Activated naive CD4-positive, alpha-beta T cell treated with anti-CD3 and anti-CD28 coated beads for 36 hours (primary cell): Measurements from ENCODE around the gene B4GALT1. TPM values are rescaled to one million over a fixed set of nuclear protein-coding genes. Genes with fewer than 3 reads are reported as not detected.

Experiments
- CTCF ChIA-PET: fragments of 350-600 bp; sonication (Branson Sonifier 250); formaldehyde crosslinking; loops from one replicate; lab custom pipeline; 2021; ENCODE audit warnings: antibody characterized with exemption; lab: Charles Lee
- DNase-seq: peaks from one replicate; pipeline ENCODE4 v3.0.0-alpha.2; 2020
- H3K27ac Mint-ChIP-seq: one replicate; pipeline ENCODE4 v1.8.0; 2021; ENCODE audit warnings: mild to moderate bottlenecking, mixed read lengths
- H3K27me3 Mint-ChIP-seq: one replicate; pipeline ENCODE4 v1.8.0; 2021; ENCODE audit warnings: low read depth, mixed read lengths
- H3K36me3 Mint-ChIP-seq: one replicate; pipeline ENCODE4 v1.8.0; 2021; ENCODE audit warnings: low read depth, mixed read lengths
- H3K4me1 Mint-ChIP-seq: one replicate; pipeline ENCODE4 v1.8.0; 2021; ENCODE audit warnings: low read depth, mixed read lengths
- H3K4me3 Mint-ChIP-seq: one replicate; pipeline ENCODE4 v1.8.0; 2021; ENCODE audit warnings: mild to moderate bottlenecking, moderate library complexity, mixed read lengths
- H3K9me3 Mint-ChIP-seq: one replicate; pipeline ENCODE4 v1.8.0; 2021; ENCODE audit warnings: mixed read lengths
- intact Hi-C: fragments of 100-400 bp; cut with micrococcal nuclease; formaldehyde crosslinking; loops from one replicate; pipeline ENCODE4 v1.15.1; 2023
- total RNA-seq, 2 experiments: library from RNA; stranded (reverse); gene quantifications; one replicate each; pipeline ENCODE4 v1.2.3, GENCODE V29; 2021

The B4GALT1 gene
- total RNA-seq, 2 experiments from 2014 or later: 42.8 to 44.1 TPM

DNA sequence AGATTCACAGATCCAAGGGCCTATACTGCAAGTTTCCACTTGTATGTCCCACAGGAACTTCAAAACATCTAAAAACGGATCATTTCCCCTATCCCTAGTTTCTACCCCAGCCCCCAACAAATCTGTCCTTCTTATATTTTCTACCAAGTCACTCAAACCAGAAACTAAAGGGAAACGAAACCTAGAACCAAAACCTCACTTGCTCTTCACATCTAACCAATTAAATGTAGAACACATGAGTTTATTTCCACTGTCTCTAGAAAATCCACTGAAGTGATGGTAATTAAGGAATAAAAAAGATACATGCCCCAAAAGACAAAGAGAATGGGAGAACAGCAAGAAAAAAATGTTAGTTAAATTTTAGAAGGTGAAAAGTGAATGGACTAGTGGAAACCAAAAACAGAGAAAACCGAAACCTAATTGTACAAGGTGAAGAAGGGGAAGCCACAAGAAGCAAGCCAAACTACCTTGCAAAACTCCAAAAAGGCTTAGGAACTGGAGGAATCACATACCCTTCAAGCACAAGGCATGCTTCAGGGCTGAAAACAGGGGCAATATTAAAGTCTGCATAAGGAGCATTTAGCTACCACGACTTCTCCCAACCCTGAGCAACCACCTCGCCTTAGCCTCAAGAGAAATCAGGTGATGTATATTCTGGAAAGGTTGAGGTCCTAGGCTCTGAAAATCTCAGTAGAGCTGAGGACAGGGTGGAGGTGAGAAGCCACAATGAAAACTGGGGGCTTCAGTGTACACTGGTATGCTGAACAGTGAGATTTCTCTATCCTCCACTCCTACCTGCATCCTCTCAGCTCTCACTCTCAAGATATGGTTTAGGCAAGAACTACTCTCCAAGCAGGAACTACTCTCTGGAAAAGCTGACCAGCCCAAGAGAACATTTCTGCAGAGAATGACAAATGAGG lies 101.7 kb downstream of the B4GALT1 start:
- no peak overlapping the region for H3K4me3 Mint-ChIP-seq
- intact Hi-C loops: no loop called here
- CTCF ChIA-PET: interaction anchor here (0.7 kb wide), 1 partner anchor 37 kb away, joined by 3 read pairs; no protein-coding TSS in a partner anchor
- H3K27me3 Mint-ChIP-seq: no peaks in the 10 kb centered on the region
- H3K4me1 Mint-ChIP-seq: peaks cover 10% of the 10 kb centered on the region
- H3K9me3 Mint-ChIP-seq: no peaks in the 10 kb centered on the region
- H3K27ac Mint-ChIP-seq: peak overlapping the region; percentile 14
- no peak for DNase-seq
- H3K36me3 Mint-ChIP-seq: peaks cover 32% of the 10 kb centered on the region

Other genes with a start within 250 kb of the B4GALT1 start
- gene APTX, start 165.7 kb downstream of the B4GALT1 start, total RNA-seq: 10 to 100 TPM; 41.8 to 42.0 TPM
- 100 to 1,000 TPM; 110 to 120 TPM for gene DNAJA1, start 142.1 kb downstream of the B4GALT1 start, total RNA-seq
- gene SMU1, start 90.7 kb downstream of the B4GALT1 start, total RNA-seq: 10 to 100 TPM; 23.7 to 23.9 TPM
- gene SPINK4, start 72.8 kb upstream of the B4GALT1 start, total RNA-seq: not detected
- 10 to 100 TPM; 38.1 to 40.5 TPM for gene BAG1, start 97.4 kb upstream of the B4GALT1 start, total RNA-seq
- 100 to 1,000 TPM; 151 to 162 TPM for gene CHMP5, start 97.7 kb upstream of the B4GALT1 start, total RNA-seq
- gene NFX1, start 123.2 kb upstream of the B4GALT1 start, total RNA-seq: 10 to 100 TPM; 32.4 to 32.6 TPM
- gene AQP7, start 235.2 kb upstream of the B4GALT1 start, total RNA-seq: not detected